Skeletal muscle satellite cell (primary cell): ENCODE data around the gene OR10H4. TPM values are rescaled to one million over a fixed set of nuclear protein-coding genes. Genes with fewer than 3 reads are reported as not detected.
"Not testable (repeated sequence)": the region's sequence is repeated elsewhere in the genome, so short reads cannot be mapped to it uniquely, and the experiment has no call there.

ENCODE experiments used
- H3K27me3 ChIP-seq: 2 replicates; pipeline ENCODE4 v1.7.0; 2013; ENCODE audit warnings: low read length; ENCODE audit not compliant: control insufficient read depth, insufficient read depth
- H3K36me3 ChIP-seq: 2 replicates; pipeline ENCODE4 v1.7.0; 2013; ENCODE audit warnings: mild to moderate bottlenecking, control low read depth, low read length; ENCODE audit not compliant: insufficient read depth
- H3K4me1 ChIP-seq: 2 replicates; pipeline ENCODE4 v1.7.0; 2013; ENCODE audit warnings: low read length; ENCODE audit not compliant: control insufficient read depth, insufficient read depth
- H3K4me2 ChIP-seq: 2 replicates; pipeline ENCODE4 v1.7.0; 2013; ENCODE audit warnings: mild to moderate bottlenecking, low read length
- H3K4me3 ChIP-seq: 2 replicates; pipeline ENCODE4 v1.7.0; 2013; ENCODE audit warnings: low read length
- H3K9ac ChIP-seq: 2 replicates; pipeline ENCODE4 v1.7.0; 2013; ENCODE audit warnings: mild to moderate bottlenecking, low read depth, low read length, moderate library complexity
- H3K9me3 ChIP-seq: replicated peaks from 2 replicates; pipeline ENCODE4 v1.7.0; 2013; ENCODE audit warnings: mild to moderate bottlenecking, control low read depth, low read length
- total RNA-seq: library from RNA; depleted of rRNA; stranded (reverse); fragments of >200 nt; gene quantifications from 2 replicates; pipeline ENCODE4 v1.2.3, GENCODE V29; 2012; rRNA removed

OR10H4 gene, protein sequence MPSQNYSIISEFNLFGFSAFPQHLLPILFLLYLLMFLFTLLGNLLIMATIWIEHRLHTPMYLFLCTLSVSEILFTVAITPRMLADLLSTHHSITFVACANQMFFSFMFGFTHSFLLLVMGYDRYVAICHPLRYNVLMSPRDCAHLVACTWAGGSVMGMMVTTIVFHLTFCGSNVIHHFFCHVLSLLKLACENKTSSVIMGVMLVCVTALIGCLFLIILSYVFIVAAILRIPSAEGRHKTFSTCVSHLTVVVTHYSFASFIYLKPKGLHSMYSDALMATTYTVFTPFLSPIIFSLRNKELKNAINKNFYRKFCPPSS
- not detected in 2 replicates for total RNA-seq

DNA sequence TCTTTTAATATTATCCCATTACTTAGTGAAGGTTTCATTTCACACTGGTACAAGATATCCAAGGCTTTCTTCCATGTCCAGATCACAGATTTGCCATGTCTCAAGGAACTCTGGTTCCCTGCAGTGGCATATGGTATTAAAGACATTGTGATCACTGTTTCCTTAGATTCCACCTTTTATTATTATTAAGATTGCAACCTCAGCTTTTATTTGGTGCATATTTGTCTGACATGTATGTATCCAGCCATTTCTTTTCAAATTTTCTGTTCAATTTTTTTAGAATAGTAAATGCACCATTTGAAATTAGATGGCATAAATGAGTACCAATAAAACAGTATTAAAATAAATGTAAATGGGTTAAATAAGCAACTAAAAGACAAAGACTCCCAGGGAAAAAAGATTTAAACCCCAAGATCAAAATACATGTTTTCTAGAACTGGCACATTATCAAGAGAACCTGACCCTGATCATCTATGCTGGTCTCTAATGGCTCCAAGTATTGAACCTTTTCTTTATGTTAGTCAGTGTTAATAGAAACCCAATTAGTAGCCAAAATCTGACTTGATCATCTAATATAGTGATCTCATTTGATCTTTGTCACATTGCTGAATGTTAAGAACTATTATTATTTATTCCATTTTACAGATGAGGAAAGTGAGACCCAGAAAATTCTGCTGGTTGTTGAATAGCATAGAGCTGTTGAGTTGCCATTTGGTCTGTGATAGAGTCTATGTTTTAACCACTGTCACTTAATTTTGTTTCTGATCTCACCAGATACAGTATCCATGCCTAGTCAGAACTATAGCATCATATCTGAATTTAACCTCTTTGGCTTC lies at the start of gene OR10H4:
TSS of gene OR10H4 (plus strand) at position 786 of the 836 bp plus-strand sequence. CDS start at position 786, 0 bp downstream.
- H3K4me2 ChIP-seq, result no peak within 1 kb of the TSS
- no peaks in the 10 kb centered on the region for H3K9me3 ChIP-seq
- H3K4me3 ChIP-seq, result no peak within 1 kb of the TSS
- no peaks in the 10 kb centered on the region for H3K4me1 ChIP-seq
- H3K9ac ChIP-seq, result no peak within 1 kb of the TSS
- H3K36me3 ChIP-seq, result no peaks in the 10 kb centered on the region
- no peaks in the 10 kb centered on the region for H3K27me3 ChIP-seq

DNA sequence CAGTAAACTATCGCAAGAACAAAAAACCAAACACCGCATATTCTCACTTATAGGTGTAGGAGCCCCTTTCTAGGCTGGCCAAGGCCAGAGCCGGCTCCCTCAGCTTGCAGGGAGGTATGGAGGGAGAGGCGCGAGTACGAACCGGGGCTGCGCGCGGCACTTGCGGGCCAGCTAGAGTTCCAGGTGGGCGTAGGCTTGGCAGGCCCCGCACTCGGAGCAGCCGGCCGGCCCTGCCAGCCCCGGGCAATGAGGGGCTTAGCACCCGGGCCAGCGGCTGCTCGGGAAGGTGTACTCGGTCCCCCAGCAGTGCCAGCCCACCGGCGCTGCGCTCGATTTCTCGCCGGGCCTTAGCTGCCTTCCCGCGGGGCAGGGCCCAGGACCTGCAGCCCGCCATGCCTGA lies 49.2 kb upstream of the OR10H4 start:
- H3K9me3 ChIP-seq, H3K4me3 ChIP-seq, H3K4me2 ChIP-seq, H3K27me3 ChIP-seq, H3K36me3 ChIP-seq, H3K4me1 ChIP-seq, H3K9ac ChIP-seq: not testable (repeated sequence)

DNA sequence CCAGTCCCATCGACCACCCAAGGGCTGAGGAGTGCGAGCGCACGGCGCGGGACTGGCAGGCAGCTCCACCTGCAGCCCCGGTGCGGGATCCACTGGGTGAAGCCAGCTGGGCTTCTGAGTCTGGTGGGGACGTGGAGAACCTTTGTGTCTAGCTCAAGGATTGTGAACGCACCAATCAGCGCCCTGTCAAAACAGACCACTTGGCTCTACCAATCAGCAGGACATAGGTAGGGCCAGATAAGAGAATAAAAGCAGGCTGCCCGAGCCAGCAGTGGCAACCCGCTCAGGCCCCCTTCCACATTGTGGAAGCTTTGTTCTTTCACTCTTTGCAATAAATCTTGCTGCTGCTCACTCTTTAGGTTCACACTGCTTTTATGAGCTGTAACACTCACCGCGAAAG lies 48.8 kb upstream of the OR10H4 start:
- H3K4me3 ChIP-seq, H3K36me3 ChIP-seq, H3K4me1 ChIP-seq, H3K27me3 ChIP-seq, H3K9me3 ChIP-seq, H3K9ac ChIP-seq, H3K4me2 ChIP-seq: not testable (repeated sequence)

DNA sequence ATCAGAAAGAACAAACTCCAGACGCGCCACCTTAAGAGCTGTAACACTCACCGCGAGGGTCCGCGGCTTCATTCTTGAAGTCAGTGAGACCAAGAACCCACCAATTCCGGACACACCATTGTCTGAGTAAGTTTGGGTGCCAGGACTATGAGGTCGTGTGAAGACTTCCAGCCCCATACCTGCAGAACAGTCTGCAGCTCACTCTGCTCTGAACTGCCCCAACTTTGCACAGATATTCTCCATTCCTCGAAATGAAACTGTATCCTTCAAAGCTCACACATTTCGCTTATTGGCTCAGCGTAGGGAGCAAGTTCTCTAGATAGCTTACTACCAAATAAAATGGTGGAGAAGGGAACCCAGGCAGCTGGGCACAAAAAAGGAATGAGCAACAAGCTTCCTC lies 48.3 kb upstream of the OR10H4 start:
- Histone ChIP-seq H3K4me1 (no peaks in the 10 kb centered on the region), H3K4me3 (no peak overlapping the region), H3K9me3 (peaks cover 5% of the 10 kb centered on the region)

DNA sequence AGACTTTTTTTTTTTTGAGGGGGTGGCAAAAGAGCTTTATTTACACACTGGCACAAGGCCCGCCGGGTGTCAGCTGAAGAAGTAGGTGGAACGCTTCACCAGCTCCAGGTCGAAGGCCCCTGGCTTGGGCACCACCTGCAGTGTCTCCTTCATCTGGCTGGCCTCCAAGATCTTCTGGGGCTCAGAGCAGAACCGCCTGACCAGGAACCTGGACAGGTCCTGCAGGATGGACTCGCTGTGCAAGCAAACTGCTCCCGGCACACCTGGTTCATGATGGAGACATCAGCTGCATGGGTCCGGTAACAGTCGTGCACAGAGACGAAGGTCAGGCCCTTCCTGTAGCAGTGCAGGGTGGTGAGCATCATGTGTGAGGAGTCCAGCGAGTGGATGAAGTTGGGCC lies 46.6 kb upstream of the OR10H4 start:
- Histone ChIP-seq H3K4me3 (no peak overlapping the region), H3K4me2 (no peak overlapping the region), H3K9ac (no peak overlapping the region), H3K4me1 (no peaks in the 10 kb centered on the region), H3K27me3 (no peaks in the 10 kb centered on the region), H3K9me3 (no peaks in the 10 kb centered on the region), H3K36me3 (no peaks in the 10 kb centered on the region)

More for the DNA sequence above, 48.3 kb upstream of the OR10H4 start:
- H3K36me3 ChIP-seq, result no peaks in the 10 kb centered on the region
- no peak overlapping the region for H3K9ac ChIP-seq
- no peaks in the 10 kb centered on the region for H3K27me3 ChIP-seq
- no peak overlapping the region for H3K4me2 ChIP-seq

DNA sequence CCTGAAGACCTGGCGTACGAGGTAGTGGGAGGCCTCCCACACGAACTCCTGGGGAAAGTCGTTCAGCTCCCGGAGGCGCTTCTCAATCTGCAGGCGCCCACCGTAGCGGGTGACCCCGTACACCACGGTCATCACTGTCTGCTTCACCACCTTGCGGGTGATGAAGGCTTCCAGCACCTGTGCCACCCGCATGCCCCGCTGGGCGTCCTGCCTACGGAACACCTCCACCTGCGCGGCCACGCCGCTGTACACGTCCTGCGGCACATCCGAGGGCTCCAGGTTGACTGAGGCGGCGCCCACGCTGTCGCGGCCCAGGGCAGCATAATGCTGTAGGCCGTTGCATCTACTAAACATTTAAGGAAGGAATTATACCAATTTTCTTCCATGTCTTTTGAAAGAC lies 45.9 kb upstream of the OR10H4 start:
- H3K9me3 ChIP-seq, H3K36me3 ChIP-seq, H3K4me3 ChIP-seq, H3K27me3 ChIP-seq, H3K9ac ChIP-seq, H3K4me2 ChIP-seq, H3K4me1 ChIP-seq: not testable (repeated sequence)

DNA sequence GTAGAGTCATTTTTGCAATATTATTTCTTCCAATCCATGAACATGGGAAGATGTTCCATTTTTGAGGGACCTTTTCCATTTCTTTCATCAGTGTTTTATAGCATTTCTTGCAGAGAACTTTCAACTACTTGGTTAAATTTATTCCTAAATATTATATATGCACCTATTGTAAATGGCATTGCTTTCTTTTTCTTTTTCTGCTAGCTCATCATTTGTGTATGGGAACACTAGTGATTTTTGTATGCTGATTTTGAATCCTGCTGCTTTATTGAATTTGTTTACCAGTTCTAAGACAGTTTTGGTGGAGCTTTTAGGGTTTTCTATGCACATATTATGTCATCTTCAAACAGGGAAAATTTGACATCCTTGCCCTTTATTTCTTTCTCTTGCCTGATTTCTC lies 43.8 kb upstream of the OR10H4 start:
- Histone ChIP-seq H3K36me3 (no peaks in the 10 kb centered on the region), H3K4me3 (no peak overlapping the region), H3K4me1 (no peaks in the 10 kb centered on the region), H3K27me3 (no peaks in the 10 kb centered on the region), H3K4me2 (no peak overlapping the region), H3K9ac (no peak overlapping the region), H3K9me3 (no peaks in the 10 kb centered on the region)

DNA sequence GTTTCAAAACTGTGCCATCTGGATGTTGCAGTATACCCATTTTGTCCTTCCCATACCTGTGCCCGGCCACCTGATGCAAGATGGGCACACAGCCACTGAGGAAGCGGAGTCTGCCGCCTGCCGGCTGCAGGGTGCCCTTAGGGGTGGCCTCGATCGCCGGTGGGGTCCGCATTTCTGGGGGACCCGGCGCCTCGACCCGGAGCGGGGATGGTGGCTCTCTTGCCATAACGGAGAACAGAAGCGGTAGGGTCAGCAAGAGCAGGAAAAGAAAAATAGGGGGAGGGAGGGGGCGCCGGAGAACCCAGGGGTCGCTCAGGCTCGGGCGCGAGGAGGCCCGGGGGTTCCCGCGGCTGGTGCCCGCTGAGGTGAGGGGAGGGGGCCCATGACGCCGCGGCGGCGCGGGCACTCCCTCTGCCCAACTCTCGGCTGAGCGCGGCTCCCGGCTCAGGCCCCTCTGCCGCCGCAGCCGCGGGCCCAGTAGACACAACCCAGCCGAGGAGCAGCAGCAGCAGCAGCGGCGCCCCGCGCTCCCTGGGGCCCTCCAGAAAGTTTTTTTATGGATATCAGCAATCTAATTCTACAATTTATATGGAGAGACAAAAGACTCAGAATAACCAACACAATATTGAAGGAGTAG lies 37.1 kb upstream of the OR10H4 start:
- Histone ChIP-seq H3K4me3 (no peak overlapping the region), H3K4me2 (no peak overlapping the region), H3K9me3 (no peaks in the 10 kb centered on the region), H3K9ac (no peak overlapping the region), H3K27me3 (no peaks in the 10 kb centered on the region), H3K4me1 (no peaks in the 10 kb centered on the region), H3K36me3 (no peaks in the 10 kb centered on the region)

DNA sequence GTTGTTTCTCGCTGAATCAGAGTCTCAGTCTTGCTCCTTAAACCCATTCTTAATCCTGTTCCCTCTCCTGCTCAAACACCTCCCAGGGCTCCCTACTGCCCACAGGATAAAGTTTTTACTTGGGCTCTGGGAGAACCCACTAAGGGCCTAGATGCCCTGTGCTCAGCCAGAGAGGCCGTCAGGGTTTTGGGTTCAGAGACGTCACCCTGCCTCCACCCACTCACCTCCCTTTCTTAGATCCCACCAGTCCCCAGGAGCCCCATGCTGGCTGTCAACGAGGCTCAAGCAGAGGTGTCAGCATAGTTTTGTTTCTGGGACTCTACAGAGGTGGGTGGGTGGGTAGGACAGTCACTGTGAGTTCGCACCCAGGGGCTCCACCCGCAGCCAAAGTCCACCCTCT lies 35.4 kb upstream of the OR10H4 start:
- Histone ChIP-seq H3K9me3 (no peaks in the 10 kb centered on the region), H3K4me1 (no peaks in the 10 kb centered on the region), H3K4me2 (no peak overlapping the region), H3K4me3 (no peak overlapping the region), H3K9ac (no peak overlapping the region), H3K27me3 (no peaks in the 10 kb centered on the region), H3K36me3 (no peaks in the 10 kb centered on the region)

DNA sequence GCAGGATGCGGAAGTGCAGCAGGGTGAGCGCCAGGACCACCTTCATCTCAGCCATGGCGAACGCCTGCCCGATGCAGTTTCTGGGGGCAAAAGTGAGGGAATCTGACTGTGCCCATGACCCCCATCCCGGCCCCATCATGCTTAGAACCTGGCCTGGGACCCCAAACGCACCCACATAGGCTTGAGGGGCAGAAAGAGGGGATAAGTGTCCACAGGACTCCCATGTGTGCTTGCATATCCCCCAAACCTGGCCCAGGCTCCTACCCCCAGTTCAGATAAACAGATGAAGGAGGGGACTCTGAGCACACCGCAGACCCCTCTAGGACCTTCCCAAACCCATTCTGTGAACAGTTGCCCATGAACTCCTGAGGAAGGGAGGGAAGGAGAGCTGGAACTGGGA lies 35.0 kb upstream of the OR10H4 start:
- no peaks in the 10 kb centered on the region for H3K36me3 ChIP-seq
- no peak overlapping the region for H3K9ac ChIP-seq
- H3K27me3 ChIP-seq, result no peaks in the 10 kb centered on the region
- no peaks in the 10 kb centered on the region for H3K9me3 ChIP-seq
- H3K4me3 ChIP-seq, result no peak overlapping the region
- H3K4me1 ChIP-seq, result no peaks in the 10 kb centered on the region
- no peak overlapping the region for H3K4me2 ChIP-seq

DNA sequence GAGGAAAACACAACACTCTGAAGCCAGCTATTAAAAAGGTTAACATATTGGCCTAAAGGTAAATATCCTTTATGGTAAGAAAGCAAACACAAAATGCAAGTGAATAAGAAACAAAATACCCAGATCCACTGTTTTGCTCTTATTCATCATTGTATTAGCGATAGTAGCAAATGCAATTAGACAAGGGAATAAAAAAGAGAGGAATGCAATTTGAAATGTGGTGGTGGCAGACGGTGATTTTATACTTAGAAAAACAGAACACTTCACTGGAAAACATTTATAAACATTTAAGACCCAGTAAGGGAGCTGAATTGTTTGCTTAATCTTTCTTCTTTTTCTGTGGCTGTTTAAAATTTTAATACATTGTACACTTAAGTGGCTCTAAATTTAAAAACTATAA lies 33.7 kb upstream of the OR10H4 start:
- Histone ChIP-seq H3K4me2 (no peak overlapping the region), H3K9ac (no peak overlapping the region)

More for the DNA sequence above, 33.7 kb upstream of the OR10H4 start:
- Histone ChIP-seq H3K4me3 (no peak overlapping the region), H3K4me1 (no peaks in the 10 kb centered on the region), H3K27me3 (no peaks in the 10 kb centered on the region), H3K36me3 (no peaks in the 10 kb centered on the region), H3K9me3 (no peaks in the 10 kb centered on the region)
